ENCODE data around the gene TMC1. TPM values are rescaled to one million over a fixed set of nuclear protein-coding genes. Genes with fewer than 3 reads are reported as not detected.

The TMC1 gene
- total and polyA plus RNA-seq, 2 of the 13 experiments (the other 11 are each of a cell fraction or from before 2014, with no cell fraction given) = 0.02 to 0.03 TPM

- no peak for TF ChIP-seq ZNF746 (CRISPR knock-in tag; IDR thresholded peaks at IDR 0.05)
Measured at GRCh38 chr9:72882117-72882775, 360.8 kb downstream of the TMC1 start (continued).

- no peaks in the 10 kb centered on the region for H4K20me1 ChIP-seq (ENCODE audit: insufficient read depth, low read length)
- ChIA-PET POLR2A (no interaction called here), CTCF (ENCODE audit: low intra/inter-chr PET ratio, low total read pairs) (no interaction called here)
- no peak for TF ChIP-seq ZNF337 (CRISPR knock-in tag; IDR thresholded peaks at IDR 0.05; ENCODE audit: borderline replicate concordance, low read depth)
- TF ChIP-seq HOXD1 (CRISPR knock-in tag; IDR thresholded peaks at IDR 0.05) = no peak
- TF ChIP-seq, protein P1, sequence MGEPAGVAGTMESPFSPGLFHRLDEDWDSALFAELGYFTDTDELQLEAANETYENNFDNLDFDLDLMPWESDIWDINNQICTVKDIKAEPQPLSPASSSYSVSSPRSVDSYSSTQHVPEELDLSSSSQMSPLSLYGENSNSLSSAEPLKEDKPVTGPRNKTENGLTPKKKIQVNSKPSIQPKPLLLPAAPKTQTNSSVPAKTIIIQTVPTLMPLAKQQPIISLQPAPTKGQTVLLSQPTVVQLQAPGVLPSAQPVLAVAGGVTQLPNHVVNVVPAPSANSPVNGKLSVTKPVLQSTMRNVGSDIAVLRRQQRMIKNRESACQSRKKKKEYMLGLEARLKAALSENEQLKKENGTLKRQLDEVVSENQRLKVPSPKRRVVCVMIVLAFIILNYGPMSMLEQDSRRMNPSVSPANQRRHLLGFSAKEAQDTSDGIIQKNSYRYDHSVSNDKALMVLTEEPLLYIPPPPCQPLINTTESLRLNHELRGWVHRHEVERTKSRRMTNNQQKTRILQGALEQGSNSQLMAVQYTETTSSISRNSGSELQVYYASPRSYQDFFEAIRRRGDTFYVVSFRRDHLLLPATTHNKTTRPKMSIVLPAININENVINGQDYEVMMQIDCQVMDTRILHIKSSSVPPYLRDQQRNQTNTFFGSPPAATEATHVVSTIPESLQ (CRISPR knock-in tag; conservative IDR thresholded peaks at IDR 0.05) = no peak
- no peak for TF ChIP-seq ZNF644 (CRISPR knock-in tag; IDR thresholded peaks at IDR 0.05; ENCODE audit: low read depth)
- H3K9me3 ChIP-seq (ENCODE audit: low read length) = no peaks in the 10 kb centered on the region
- intact Hi-C loops (cut with micrococcal nuclease; ENCODE audit: unreplicated experiment) = no loop called here
- 92% methylated on average over 3 of the region's 3 CpGs for WGBS (ENCODE audit: low lambda C conversion rate)
- no peak overlapping the region for H3K4me2 ChIP-seq (ENCODE audit: low read depth, low read length)
- no peaks in the 10 kb centered on the region for H3K36me3 ChIP-seq (replicated peaks in 1 of 2; ENCODE audit: control insufficient read depth in 1 of 2, insufficient read depth in 2 of 2, low read length in 2 of 2)
- H3K79me2 ChIP-seq (ENCODE audit: insufficient read depth, low read length) = no peaks in the 10 kb centered on the region
- no peak overlapping the region for H3K9ac ChIP-seq (ENCODE audit: insufficient read depth, low read depth, low read length)
- H3K27me3 ChIP-seq (ENCODE audit: control insufficient read depth in 1 of 2, insufficient read depth in 2 of 2, low read length in 2 of 2) = no peaks in the 10 kb centered on the region
- H3K4me1 ChIP-seq (ENCODE audit: insufficient read depth, low read length) = no peaks in the 10 kb centered on the region
- BruUV-seq (replicated peaks) = no TSS peak
- DNase-seq (ENCODE audit: low spot score) (no peak), FAIRE-seq (no peak), ATAC-seq (no peak)
- H3K4me3 ChIP-seq (replicated peaks in 1 of 3; ENCODE audit: insufficient read depth in 1 of 3, low read depth in 2 of 3, low read length in 3 of 3) = no peak overlapping the region
- in situ Hi-C loops (cut with HindIII; ENCODE audit: extremely low pct_ligation_motif_present, low pct_unique_long_range_greater_than_20kb) = no loop called here
- no peak overlapping the region for H3K27ac ChIP-seq (ENCODE audit: extremely low read length, insufficient read depth, low read length)
- H2AFZ ChIP-seq (ENCODE audit: low read length) = no peak overlapping the region
Measured at GRCh38 chr9:72883875-72884274, 362.5 kb downstream of the TMC1 start.

All from HepG2 (cell line).